Rectal smooth muscle tissue (tissue), 1 donor: Measurements from ENCODE around the gene SPAG8.

Experiments used
- H3K27ac ChIP-seq: one replicate; pipeline ENCODE4 v1.7.0; 2013; ENCODE audit warnings: low read depth, low read length, inconsistent platforms
- H3K27me3 ChIP-seq: one replicate; pipeline ENCODE4 v1.7.0; 2013; ENCODE audit warnings: low read length; ENCODE audit not compliant: control insufficient read depth, insufficient read depth
- H3K36me3 ChIP-seq: one replicate; pipeline ENCODE4 v1.7.0; 2013; ENCODE audit warnings: low read length; ENCODE audit not compliant: control insufficient read depth, insufficient read depth
- H3K4me1 ChIP-seq: one replicate; pipeline ENCODE4 v1.7.0; 2013; ENCODE audit warnings: low read length; ENCODE audit not compliant: control insufficient read depth, insufficient read depth
- H3K4me3 ChIP-seq: one replicate; pipeline ENCODE4 v1.7.0; 2013; ENCODE audit warnings: low read length
- H3K9ac ChIP-seq: one replicate; pipeline ENCODE4 v1.7.0; 2013; ENCODE audit warnings: low read length

SPAG8 gene

DNA sequence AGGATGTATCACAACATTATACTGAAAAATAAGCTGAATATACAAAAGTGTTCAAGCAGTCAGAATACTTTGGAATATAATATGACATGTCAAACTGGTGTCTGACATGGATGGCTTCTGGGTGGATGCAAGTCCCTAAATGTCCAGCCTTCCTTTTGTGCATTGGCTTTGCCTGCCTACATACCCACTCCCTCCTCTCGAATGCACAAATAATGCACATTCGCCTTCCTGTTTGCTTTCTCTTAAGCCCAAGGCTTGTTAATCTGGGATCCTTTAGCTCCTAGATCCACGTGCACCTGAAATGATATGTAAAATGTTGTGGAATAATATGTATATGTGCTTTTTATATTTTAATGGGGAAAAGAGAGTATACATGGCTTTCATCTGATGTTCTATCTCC lies 33.6 kb downstream of the SPAG8 start:
- Histone ChIP-seq H3K9ac (no peak overlapping the region), H3K36me3 (no peaks in the 10 kb centered on the region), H3K4me3 (no peak overlapping the region), H3K27ac (no peak overlapping the region), H3K27me3 (no peaks in the 10 kb centered on the region), H3K4me1 (no peaks in the 10 kb centered on the region)

DNA sequence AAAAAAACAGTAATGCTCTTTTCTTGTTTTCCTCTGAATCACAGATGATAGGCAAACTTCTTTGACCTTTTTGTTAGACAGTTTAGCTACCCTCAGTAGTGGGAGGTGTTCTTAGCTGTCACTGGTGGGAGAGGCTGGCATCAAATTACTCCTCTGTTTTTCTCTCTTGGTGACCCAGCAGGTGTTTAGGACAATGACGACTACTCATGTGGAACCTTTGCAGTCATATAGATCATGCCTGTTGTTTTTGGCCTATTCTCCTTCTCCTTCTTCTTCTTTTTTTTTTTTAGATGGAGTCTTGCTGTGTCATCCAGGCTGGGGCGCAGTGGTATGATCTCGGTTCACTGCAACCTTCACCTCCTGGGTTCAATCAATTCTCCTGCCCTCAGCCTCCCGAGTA lies 36.0 kb downstream of the SPAG8 start:
- Histone ChIP-seq H3K27me3 (no peaks in the 10 kb centered on the region), H3K36me3 (no peaks in the 10 kb centered on the region), H3K4me1 (no peaks in the 10 kb centered on the region), H3K9ac (no peak overlapping the region), H3K27ac (no peak overlapping the region), H3K4me3 (no peak overlapping the region)

DNA sequence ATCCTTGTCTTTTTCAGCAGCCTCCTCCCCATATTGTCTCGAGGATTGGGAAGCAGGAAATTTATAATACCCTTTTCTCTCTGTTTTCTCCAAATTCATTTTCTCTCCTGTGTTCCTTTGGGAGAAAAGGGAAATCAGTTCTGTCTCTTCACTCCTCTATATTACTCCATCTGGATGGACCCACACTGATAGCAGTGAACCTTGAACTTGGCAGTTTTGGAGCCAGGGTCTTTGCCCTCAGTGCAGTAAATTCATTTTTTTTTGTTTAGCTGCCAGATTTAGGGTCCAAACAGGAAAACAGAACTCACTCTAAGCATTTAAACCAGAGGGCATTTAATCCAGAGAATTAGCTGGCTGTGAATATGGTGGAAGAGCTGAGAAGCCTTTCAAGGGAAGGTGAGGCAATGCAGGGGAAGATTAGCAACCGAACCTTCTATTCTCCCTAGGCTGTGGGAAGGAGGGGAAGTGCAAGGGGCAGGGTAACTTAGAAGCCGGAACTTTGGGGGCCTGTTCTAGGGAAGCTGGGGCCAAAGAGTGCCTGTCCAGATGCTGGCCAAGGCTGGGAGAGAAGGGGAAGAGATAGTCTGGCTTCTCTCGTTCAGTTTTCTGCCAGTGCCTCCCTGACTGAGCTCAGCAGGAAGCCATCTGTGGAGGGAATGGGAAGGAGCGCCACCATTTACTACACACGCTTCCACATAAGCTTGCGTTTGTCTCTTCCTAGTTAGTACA lies 37.0 kb downstream of the SPAG8 start:
- Histone ChIP-seq H3K36me3 (no peaks in the 10 kb centered on the region), H3K9ac (no peak overlapping the region), H3K27ac (no peak overlapping the region)

DNA sequence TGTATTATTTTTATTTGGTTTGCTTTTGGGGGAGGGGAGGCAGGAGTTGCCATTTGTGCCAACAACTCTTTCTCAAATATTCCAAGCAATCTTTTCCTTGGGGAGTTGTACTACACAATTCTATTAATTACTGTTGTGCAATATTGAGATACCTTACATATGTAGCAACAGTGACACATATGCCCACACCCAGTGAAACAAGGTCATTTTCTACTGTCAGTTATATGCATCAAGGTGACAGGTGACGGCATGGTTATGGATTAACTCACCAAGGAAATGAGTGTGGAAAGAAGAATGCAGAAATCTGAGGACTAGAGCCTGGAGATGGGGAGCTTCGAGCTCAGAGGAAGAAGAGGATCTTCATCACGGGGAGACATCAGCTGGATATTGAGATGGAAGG lies 40.1 kb downstream of the SPAG8 start:
- Histone ChIP-seq H3K27me3 (no peaks in the 10 kb centered on the region), H3K4me1 (no peaks in the 10 kb centered on the region), H3K36me3 (no peaks in the 10 kb centered on the region), H3K4me3 (no peak overlapping the region), H3K9ac (no peak overlapping the region), H3K27ac (no peak overlapping the region)

More for the DNA sequence above, 37.0 kb downstream of the SPAG8 start:
- Histone ChIP-seq H3K4me1 (no peaks in the 10 kb centered on the region), H3K4me3 (no peak overlapping the region), H3K27me3 (no peaks in the 10 kb centered on the region)

DNA sequence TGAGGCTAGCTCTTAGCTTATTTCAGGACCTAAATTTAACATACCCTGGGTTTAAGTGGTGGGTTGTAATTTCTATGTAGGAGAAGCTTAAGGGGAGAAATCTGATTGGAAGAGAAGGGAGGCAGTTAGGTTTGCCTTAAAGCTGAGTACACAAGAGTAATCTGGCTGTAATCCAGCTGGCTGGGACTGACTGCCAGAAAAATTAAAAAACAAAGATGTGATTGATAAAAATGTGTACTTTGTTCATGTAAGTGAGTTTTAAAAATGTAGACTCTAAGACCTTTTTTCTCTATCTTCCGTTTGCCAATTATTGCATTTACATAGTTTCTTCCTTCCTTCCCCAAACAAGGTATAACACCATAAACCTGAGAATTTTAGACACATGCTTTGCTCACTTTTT lies 40.5 kb downstream of the SPAG8 start:
- Histone ChIP-seq H3K36me3 (no peaks in the 10 kb centered on the region), H3K4me3 (no peak overlapping the region), H3K9ac (no peak overlapping the region), H3K4me1 (no peaks in the 10 kb centered on the region), H3K27me3 (no peaks in the 10 kb centered on the region), H3K27ac (no peak overlapping the region)

DNA sequence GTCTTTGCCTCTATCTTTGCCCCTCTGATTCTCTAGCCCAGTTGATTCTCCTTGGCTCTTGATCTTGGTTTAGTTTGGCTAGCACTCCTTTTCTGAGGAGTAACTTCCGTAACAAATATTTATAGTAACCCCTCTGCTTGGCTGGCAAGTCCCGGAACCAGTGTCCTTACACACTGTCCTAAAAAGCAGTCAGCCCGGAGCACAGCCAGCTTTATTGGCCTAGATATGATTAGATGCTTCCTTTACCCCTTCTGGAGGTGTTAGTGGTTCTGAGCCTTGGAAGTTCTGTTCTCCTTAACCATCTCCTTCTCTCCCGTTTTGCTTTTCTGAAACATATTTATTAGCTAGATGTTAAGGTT lies 41.0 kb downstream of the SPAG8 start:
- H3K27me3 ChIP-seq: no peaks in the 10 kb centered on the region
- H3K4me1 ChIP-seq: no peaks in the 10 kb centered on the region
- no peak overlapping the region for H3K9ac ChIP-seq
- no peaks in the 10 kb centered on the region for H3K36me3 ChIP-seq
- no peak overlapping the region for H3K27ac ChIP-seq
- no peak overlapping the region for H3K4me3 ChIP-seq

DNA sequence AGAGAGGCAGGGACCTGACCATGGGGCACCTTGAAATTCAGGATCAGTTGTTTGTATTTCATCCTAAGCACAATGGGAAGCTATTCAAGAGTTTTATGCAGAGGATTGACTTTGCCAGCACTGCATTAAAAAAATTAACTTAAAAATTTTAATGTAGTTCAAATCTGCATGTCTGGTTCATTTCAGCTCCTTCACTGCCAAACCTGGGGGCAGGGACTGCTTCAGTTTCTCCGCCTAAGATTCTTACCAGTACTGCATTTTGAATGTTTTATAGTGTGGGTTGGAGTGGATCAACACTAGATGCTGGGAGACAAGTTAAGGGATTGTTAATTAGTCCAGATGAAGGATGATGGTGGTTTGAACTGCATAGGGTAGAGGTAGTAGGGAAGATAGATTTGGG lies 42.3 kb downstream of the SPAG8 start:
- no peaks in the 10 kb centered on the region for H3K4me1 ChIP-seq
- H3K27me3 ChIP-seq: no peaks in the 10 kb centered on the region
- no peak overlapping the region for H3K4me3 ChIP-seq
- no peak overlapping the region for H3K27ac ChIP-seq
- H3K36me3 ChIP-seq: no peaks in the 10 kb centered on the region
- H3K9ac ChIP-seq: no peak overlapping the region

DNA sequence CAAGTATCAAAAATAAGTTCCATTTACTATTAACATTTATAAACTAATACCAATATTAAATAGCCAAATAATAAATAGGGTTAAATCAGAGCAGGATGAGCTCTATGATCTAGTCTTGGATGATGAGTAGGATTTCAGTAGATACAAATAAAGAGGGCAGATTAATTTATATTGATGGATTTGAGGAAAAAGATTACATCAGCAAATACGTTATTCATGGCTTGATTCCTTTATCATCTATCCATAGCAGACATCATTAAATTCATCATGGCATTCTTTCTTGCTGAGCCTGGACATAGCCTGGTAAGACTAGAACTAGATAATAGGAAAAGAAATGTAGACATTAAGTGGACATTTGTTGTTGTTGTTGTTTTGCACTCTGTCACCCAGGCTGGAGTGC lies 44.6 kb downstream of the SPAG8 start:
- no peaks in the 10 kb centered on the region for H3K36me3 ChIP-seq
- no peaks in the 10 kb centered on the region for H3K27me3 ChIP-seq

DNA sequence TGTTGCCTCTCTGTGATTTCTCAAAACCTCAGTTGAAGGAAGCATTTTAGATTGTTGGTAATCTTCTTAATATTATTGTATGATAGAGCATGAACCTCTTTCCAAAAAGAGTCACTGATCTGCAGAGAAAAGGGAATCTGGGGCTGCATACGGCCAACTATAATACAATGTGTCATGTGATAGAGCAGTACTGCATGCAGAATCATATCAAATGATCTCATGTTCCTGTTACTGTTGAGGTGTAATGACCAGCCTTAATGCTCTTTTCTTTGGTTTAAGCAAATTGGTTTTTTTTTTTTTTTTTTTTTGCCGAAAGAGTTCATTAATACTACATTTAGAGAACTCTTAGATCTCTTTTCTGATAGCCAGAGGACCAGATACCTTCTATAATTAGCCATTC lies 45.1 kb downstream of the SPAG8 start:
- H3K4me3 ChIP-seq: no peak overlapping the region
- H3K9ac ChIP-seq: no peak overlapping the region
- H3K36me3 ChIP-seq: no peaks in the 10 kb centered on the region
- H3K4me1 ChIP-seq: no peaks in the 10 kb centered on the region
- no peaks in the 10 kb centered on the region for H3K27me3 ChIP-seq
- H3K27ac ChIP-seq: no peak overlapping the region

More for the DNA sequence above, 44.6 kb downstream of the SPAG8 start:
- Histone ChIP-seq H3K9ac (no peak overlapping the region), H3K4me3 (no peak overlapping the region), H3K4me1 (no peaks in the 10 kb centered on the region), H3K27ac (no peak overlapping the region)

DNA sequence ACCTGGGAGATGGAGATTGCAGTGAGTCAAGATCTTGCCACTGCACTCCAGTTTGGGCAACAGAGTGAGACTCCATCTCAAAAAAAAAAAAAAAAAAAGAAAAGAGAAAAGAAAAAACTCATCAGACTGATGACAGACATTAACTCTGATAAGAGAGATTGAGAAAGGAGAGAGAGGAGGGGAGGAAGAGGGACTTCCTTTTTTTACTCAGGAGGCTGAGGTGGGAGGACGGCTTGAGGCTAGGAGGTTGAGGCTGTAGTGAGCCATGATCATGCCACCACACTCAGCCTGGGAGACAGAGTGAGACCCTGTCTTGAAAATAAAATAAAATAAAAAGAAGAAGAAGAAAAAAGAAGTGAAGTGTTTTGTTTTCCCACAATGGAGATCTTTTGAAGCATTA lies 48.3 kb downstream of the SPAG8 start:
- H3K27ac ChIP-seq: no peak overlapping the region
- H3K9ac ChIP-seq: no peak overlapping the region
- H3K27me3 ChIP-seq: no peaks in the 10 kb centered on the region
- no peak overlapping the region for H3K4me3 ChIP-seq
- no peaks in the 10 kb centered on the region for H3K36me3 ChIP-seq
- no peaks in the 10 kb centered on the region for H3K4me1 ChIP-seq

DNA sequence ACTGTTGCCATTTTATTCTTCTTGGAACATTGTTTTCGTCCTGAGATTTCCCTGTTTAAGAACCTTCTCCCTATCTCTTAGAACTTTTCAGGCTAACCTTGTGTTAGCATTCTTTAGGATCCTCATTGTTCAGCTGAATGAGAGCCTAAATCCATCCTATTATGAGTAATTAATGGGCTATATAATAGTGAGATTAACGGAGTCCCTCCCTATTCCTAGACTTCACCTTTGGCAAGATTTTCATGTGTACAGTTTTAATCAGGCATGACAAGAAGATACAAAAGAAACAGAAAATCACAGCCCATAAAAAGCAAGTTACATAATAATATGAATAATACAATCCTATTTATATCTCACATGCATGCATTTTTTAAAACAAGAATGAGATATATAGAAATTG lies 48.9 kb downstream of the SPAG8 start:
- H3K27me3 ChIP-seq: no peaks in the 10 kb centered on the region
- no peaks in the 10 kb centered on the region for H3K4me1 ChIP-seq
- H3K27ac ChIP-seq: no peak overlapping the region
- H3K4me3 ChIP-seq: no peak overlapping the region
- H3K9ac ChIP-seq: no peak overlapping the region
- no peaks in the 10 kb centered on the region for H3K36me3 ChIP-seq

DNA sequence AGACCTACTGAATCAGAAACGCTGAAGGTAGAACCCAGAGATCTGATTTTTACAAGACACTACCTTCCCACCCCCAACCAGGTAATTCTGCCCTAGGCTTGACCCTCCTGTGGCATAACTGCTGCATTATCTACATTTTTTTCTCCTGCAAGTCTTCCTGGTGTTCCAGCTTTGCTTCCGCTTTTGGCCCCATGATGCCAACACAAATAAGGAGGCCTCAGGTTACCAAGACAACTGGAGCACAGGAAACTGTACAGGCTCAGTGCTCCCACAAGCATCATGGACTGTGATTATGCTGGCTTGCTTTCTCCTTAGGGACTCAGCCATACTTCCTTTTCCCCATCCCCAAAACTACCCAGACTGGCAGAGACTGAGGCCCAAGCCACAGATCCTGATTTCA lies 51.4 kb downstream of the SPAG8 start:
- H3K27me3 ChIP-seq: no peaks in the 10 kb centered on the region
- no peaks in the 10 kb centered on the region for H3K36me3 ChIP-seq
- H3K27ac ChIP-seq: no peak overlapping the region
- peaks cover 3% of the 10 kb centered on the region for H3K4me1 ChIP-seq
- H3K4me3 ChIP-seq: no peak overlapping the region
- H3K9ac ChIP-seq: no peak overlapping the region

DNA sequence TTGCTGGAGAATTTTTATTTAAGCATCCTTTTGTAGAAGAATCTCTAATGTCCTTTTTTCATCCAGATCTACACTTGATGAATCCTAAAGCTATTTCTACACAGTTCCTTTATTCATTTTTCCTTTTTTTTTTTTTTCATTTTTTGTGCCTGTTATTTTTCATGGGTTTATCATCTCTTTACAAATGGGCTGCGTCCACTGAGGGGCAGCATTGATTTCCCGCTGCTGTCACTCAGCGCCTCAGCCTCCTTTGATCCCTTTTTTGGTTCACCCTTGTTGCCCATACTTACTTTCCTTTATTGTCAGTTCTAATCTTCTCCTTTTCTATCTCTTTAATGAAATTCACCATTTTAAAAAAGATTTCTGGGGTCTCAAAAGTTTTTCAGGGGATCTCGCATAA lies 52.3 kb downstream of the SPAG8 start:
- H3K27me3 ChIP-seq: no peaks in the 10 kb centered on the region
- no peaks in the 10 kb centered on the region for H3K36me3 ChIP-seq
- peaks cover 3% of the 10 kb centered on the region for H3K4me1 ChIP-seq
- H3K4me3 ChIP-seq: no peak overlapping the region
- no peak overlapping the region for H3K9ac ChIP-seq
- H3K27ac ChIP-seq: no peak overlapping the region
